NOMO-1 (cell line): Measurements from ENCODE around the gene PRUNE1.

Source experiments
- DNase-seq, 2 experiments: peaks; one replicate each; lab custom pipeline; 2025; ENCODE audit not compliant: unreplicated experiment in 2 of 2; lab: John Stamatoyannopoulos, UW

PRUNE1 gene

DNA sequence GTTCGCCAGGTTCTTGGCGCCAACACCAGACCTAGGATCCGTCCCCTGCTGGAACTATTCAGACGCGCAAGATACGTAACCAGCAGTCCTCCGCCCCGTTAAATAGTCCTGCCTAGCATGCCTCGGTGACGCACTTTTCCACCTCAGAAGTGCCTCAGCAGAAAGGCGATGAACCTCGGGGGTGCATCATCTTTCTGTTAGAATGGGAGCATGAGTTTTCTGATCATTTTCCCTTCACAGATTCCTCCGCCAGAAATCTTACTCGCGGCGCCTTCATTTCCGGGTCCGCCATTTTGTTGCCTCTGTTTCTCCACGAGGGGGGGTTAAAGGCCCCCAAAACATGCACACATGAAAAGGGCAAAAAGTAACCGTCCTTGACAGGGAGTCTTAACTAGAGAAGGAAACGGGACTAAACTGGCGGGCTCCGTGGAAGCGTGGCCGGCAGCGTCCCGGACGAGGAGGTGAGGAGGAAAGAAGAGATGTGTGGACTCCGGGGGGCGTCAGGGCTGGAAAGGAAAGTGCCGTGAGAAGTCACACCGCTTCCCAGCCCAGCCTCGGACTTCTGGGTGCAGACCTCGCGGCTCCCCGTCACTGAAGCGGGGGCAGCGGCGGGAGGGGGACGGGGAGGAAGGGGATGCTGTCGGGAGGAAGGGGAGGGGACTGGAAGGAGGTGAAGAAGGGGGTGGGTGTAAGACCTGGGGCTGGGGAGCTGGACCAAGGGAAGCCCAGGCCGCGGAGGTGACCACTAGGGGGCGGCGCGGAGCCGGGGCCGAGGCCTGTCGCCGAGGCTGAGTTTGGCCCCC is 62.4 kb downstream of the PRUNE1 start, which contains the start of gene GABPB2:
GABPB2 (plus strand) TSS at position 288 of the 803 bp plus-strand sequence. CDS start 17,429 bp downstream, outside the sequence.
- peak; percentile 87 to 95 for DNase-seq

DNA sequence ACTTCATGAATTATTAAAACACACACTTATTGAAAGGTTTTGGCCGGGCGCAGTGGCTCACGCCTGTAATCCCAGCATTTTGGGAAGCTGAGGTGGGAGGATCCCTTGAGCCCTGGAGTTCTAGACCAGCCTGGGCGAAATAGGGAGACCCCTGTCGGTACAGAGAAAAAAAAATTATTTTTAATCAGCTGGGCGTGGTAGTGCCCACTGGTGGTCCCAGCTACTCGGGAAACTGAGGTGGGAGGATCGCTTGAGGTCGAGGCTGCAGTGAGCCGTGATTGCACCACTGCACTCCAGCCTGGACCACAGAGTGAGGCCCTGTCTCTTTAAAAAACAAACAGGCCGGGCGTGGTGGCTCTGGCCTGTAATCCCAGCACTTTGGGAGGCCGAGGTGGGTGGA is 64.0 kb downstream of the PRUNE1 start:
- no peak for DNase-seq
